Amniotic epithelial cell (primary cell): ENCODE data around the gene DHRSX.
A peak's percentile ranks its signal among the peaks of the same experiment; 100 is the strongest.
"Not testable (repeated sequence)": the region's sequence is repeated elsewhere in the genome, so short reads cannot be mapped to it uniquely, and the experiment has no call there.

Experiments
- DNase-seq: peaks from one replicate; pipeline ENCODE4 v3.0.0-alpha.2; 2010; ENCODE audit warnings: low read depth

DHRSX gene

GRCh38 chrX:2391869-2392606 is 108.7 kb downstream of the DHRSX start:
- DNase-seq = peak; percentile 95

- no peak for DNase-seq
Observed at GRCh38 chrX:2390754-2391153, 110.0 kb downstream of the DHRSX start.

- not testable (repeated sequence) for DNase-seq
Observed at GRCh38 chrX:2389731-2390130, 111.0 kb downstream of the DHRSX start.

- no peak for DNase-seq
Observed at GRCh38 chrX:2389324-2389723, 111.5 kb downstream of the DHRSX start.

- peak; percentile 9 for DNase-seq
Observed at GRCh38 chrX:2388669-2389068, 112.1 kb downstream of the DHRSX start.

GRCh38 chrX:2387614-2388239 is 113.0 kb downstream of the DHRSX start:
- peak; percentile 18 for DNase-seq

GRCh38 chrX:2385224-2385623 is 115.6 kb downstream of the DHRSX start:
- peak; percentile 96 for DNase-seq

- no peak for DNase-seq
Observed at GRCh38 chrX:2384486-2384885, 116.3 kb downstream of the DHRSX start.

GRCh38 chrX:2383735-2384134 is 117.0 kb downstream of the DHRSX start:
- DNase-seq = no peak

GRCh38 chrX:2383144-2383543 is 117.6 kb downstream of the DHRSX start:
- no peak for DNase-seq

GRCh38 chrX:2382433-2383048 is 118.2 kb downstream of the DHRSX start:
- not testable (repeated sequence) for DNase-seq

GRCh38 chrX:2376166-2376565 is 124.6 kb downstream of the DHRSX start:
- no peak for DNase-seq

GRCh38 chrX:2374086-2374485 is 126.7 kb downstream of the DHRSX start:
- no peak for DNase-seq

GRCh38 chrX:2373615-2374014 is 127.2 kb downstream of the DHRSX start:
- no peak for DNase-seq

- DNase-seq = peak; percentile 28
Observed at GRCh38 chrX:2371026-2371711, 129.6 kb downstream of the DHRSX start.

- no peak for DNase-seq
Observed at GRCh38 chrX:2370456-2370855, 130.3 kb downstream of the DHRSX start.

- no peak for DNase-seq
Observed at GRCh38 chrX:2369206-2369605, 131.6 kb downstream of the DHRSX start.

- peak; percentile 60 for DNase-seq
Observed at GRCh38 chrX:2360731-2361130, 140.0 kb downstream of the DHRSX start.

GRCh38 chrX:2359522-2359921 is 141.3 kb downstream of the DHRSX start:
- not testable (repeated sequence) for DNase-seq

- peak; percentile 99 for DNase-seq
Observed at GRCh38 chrX:2351999-2352995, 148.5 kb downstream of the DHRSX start.

GRCh38 chrX:2351321-2351720 is 149.5 kb downstream of the DHRSX start:
- DNase-seq = peak; percentile 96
